GM19372 (cell line): Measurements from ENCODE around the gene WDR45.

Experiments used
- ATAC-seq: cut with Tn5 transposase; IDR thresholded peaks from one replicate; pipeline ENCODE4 v1.9.1; 2021; ENCODE audit warnings: mild to moderate bottlenecking, low read depth, moderate library complexity; ENCODE audit not compliant: unreplicated experiment

Gene WDR45

GRCh38 chrX:49053223-49054072, 26.2 kb downstream of the WDR45 start:
- ATAC-seq, result no peak

DNA sequence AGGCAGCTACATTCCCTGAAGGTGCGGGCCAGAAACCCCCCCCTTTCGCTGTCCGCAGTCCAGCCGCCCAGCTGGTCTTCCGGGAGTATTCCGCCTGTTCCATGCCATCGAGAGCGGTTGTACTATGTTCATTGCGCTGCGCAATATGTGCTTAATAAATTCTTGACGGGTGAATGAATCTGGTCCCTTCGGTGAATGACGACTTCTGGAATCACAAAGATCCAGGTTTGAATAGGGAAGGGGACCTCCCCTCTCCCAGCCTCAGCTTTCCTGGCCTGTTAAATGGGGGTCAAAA, 35.8 kb downstream of the WDR45 start:
- no peak for ATAC-seq

- ATAC-seq, result peak; percentile 94
Observed at GRCh38 chrX:49043220-49043986, 36.3 kb downstream of the WDR45 start, which contains the start of gene TFE3. Gene TFE3 (minus strand): TSS chrX:49043357. CDS start chrX:49043226, 131 bp downstream.

GRCh38 chrX:49042581-49043219, 37.0 kb downstream of the WDR45 start:
- ATAC-seq, result peak; percentile 2

DNA sequence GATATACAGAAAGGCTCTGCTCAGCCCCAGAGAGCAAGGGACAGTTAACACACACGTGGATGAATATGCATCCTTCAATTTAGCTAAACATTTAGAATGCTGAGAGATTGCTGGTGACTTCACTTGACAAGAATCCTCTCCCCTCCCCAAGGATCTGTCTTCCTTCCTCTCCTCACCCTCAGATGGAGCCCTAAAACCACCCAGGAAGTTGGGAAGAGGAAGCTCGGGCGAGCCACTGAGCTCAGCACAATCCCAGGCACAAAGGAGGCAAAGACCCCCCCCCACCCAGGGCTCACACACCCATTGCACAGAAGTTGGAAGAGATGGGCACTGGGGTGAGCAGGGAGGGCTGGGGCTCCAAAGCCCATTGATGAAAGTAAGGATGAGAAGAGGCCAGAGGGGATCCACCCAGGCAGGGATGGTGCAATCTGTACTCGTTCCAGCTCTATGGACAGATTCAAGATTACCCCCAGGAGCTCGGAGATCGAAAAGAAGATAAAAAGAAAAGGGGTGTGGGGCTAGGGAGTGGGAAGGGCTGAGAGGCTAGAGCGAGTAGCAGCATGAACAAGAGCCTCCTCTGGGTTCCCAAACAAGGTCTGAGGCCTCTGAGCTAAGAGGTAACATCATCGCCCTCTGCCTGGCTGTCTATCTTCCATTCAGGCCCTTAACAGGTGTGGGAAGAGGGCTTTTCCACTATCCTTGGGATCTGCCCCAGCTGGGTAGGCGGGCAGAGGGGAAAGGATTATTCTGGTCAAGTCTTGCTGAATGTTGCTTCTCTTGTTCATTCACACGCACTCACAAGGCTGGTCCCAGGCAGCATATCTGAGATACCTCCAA, 37.7 kb downstream of the WDR45 start:
- ATAC-seq, result no peak

DNA sequence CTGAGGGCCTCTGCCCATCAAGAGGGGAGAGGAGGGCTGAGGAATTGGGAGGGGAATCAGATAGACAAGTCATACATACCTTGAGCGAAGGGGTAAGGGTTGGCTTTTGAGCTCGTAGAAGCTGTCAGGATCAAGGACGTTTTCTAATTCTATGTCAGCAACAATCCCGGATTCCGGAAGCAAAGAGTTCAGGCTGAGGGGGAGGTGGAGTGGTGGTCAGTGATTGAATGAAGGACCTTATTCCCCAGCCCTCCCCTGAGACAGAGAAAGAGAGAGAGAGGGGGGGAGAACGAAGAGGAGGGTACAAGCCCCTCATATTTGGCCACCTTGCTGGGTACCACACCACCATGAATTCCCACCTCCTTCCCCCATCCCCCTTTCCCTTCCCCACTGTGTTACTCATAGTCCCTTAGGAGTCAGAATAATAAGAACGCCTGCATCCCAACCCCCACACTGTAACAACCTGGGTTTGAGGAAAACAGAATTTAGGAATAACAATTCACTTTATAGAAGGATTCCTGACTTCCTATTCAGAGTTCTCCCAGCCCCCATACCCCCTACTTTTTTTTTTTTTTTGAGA, 39.2 kb downstream of the WDR45 start:
- no peak for ATAC-seq

DNA sequence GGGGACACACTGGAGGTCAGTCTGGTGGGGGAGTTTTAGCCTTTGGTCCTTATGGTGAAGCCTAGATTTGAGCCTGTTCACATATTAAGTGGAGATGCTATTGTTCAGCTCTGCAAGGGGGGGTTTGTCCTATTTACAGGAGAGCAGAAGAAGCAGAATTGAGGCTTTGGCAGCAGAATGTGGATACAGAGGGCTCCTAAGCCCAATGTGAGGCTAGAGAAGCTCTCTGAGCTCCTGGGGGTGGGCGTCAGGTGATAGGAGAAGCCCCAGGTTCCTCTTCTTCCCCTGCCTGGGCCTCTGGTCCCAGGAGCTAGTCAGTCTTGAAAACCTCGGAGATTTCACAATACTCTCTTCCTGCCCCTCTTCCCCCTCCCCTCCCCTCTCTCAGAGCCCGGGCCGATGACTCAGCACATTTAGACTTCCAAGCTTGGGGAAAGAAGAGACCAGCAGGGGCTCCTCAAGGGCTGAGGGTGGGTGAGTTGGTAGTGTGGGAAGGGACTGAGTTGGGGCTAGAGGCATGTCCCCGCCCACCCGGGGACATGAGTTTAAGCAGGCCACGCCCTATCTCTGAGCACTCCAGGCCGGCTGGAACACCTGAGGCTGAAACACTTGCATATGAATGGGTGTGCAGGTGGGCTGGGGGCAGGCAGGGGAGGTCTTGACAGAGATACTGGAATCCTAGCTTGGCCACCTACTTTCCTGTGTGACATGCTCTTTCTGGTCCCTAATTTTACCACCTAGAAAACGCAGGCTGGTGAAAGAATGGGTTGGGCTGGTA, 39.9 kb downstream of the WDR45 start:
- no peak for ATAC-seq

GRCh38 chrX:49037883-49038475, 41.7 kb downstream of the WDR45 start:
- no peak for ATAC-seq

- ATAC-seq, result no peak
Observed at GRCh38 chrX:49030283-49030682, 49.4 kb downstream of the WDR45 start.

DNA sequence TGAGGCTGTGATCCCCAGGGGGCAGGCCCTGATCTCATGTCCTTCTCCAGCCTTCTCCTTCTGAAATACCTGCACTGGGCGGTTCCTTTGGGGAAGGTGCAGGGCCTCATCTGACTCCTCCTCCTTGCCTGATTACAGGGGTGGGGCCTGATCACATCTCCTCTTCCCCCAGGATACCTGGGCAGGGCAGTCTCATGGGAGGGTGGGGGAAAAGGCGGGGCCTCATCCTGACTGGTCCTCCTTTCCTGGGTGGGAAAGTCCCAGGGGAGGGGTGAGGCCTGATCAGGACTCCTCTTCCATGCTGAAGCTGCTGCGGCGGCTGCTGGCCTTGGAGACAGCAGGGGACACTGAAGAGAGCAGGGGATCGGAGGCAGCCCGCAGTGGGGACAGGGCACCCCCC, 49.8 kb downstream of the WDR45 start:
- no peak for ATAC-seq
